ES-I3 (cell line): ENCODE measurements around the gene KIF5A.
A peak's percentile ranks its signal among the peaks of the same experiment; 100 is the strongest.

Source experiments
- H3K36me3 ChIP-seq: 2 replicates; pipeline ENCODE4 v1.6.1; 2013; ENCODE audit warnings: mild to moderate bottlenecking, low read length, control low read depth, moderate library complexity; ENCODE audit not compliant: insufficient read depth
- H3K4me1 ChIP-seq: 2 replicates; pipeline ENCODE4 v1.6.1; 2013; ENCODE audit warnings: mild to moderate bottlenecking, control low read depth, low read length; ENCODE audit not compliant: insufficient read depth
- H3K9ac ChIP-seq: 2 replicates; pipeline ENCODE4 v1.6.1; 2013; ENCODE audit warnings: low read depth, mild to moderate bottlenecking, low read length, moderate library complexity
- H3K9me3 ChIP-seq: 2 replicates; pipeline ENCODE4 v1.6.1; 2013; ENCODE audit warnings: mild to moderate bottlenecking, low read length, moderate library complexity; ENCODE audit not compliant: control insufficient read depth, insufficient read depth

The KIF5A gene

DNA sequence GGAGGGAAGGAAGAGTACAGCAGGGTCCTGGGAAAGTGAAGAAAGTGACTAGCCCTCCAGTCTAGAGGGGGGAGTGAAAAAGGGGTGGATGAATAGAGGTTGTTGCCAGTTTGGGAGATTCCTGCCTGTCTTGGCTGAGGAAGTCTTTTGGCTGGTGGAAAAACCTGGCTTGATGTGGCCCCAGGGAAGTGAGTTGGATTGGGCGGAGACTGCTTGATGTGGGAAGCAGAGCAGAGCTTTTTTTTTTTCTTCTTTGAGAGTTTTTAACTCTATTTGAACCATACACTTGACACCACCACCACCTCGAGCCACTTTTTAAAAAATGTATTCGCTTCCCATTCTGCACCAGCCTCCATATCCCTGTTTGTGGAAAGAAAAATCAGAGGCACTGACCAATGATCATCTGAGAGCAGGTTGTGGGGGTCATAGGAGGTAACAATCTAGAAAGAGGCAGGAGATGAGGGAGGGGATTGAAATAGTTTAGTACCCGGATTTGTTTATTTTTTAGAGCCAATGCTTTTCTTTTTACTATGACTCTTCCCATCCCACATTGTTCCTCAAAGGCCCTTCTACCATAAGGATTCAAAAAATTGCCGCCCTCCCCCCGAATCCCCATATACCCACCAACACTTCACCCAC lies 54.1 kb downstream of the KIF5A start:
- Histone ChIP-seq H3K9ac (peak overlapping the region; percentile 76), H3K9me3 (no peaks in the 10 kb centered on the region), H3K4me1 (0 out of 2 replicates have a peak, but pooled peaks cover 7% of the 10 kb centered on the region), H3K36me3 (peaks cover 6% of the 10 kb centered on the region; the same call in 1 of the 2 replicates)

DNA sequence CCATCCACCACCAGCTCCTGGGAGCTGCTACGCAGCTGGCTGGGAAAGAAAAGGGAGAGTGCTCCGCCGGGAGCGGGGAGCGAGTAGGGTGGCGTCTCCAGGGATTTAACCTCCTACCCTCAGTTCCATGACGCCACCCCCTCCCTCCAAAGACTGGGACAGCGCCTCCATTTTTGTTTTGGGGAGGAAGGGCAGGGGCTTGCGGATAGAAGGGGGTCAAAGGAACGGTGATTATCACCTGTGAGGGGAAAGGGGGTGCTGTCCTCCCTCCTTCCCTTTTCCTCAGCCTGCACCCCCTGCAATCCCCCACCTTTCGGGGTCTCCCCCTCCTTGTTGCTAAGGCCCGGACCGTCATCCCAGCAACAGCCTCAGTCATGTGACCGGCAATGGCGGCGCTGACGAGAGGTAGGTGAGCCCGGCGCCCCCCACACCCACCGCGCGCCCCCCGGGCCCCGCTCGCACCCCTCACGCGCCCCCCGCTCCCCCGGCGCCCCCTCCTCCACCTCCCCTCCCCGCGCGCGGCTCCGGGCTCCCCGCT lies 54.7 kb downstream of the KIF5A start, which contains the start of gene DTX3:
TSS of gene DTX3 (plus strand) at position 371 of the 538 bp plus-strand sequence. CDS start 1,694 bp downstream, outside the sequence.
- no peaks in the 10 kb centered on the region for H3K9me3 ChIP-seq
- peak within 1 kb of the TSS; percentile 76 for H3K9ac ChIP-seq
- H3K36me3 ChIP-seq, result peaks cover 6% of the 10 kb centered on the region; the same call in 1 of the 2 replicates
- 0 out of 2 replicates have a peak, but pooled peaks cover 9% of the 10 kb centered on the region for H3K4me1 ChIP-seq

DNA sequence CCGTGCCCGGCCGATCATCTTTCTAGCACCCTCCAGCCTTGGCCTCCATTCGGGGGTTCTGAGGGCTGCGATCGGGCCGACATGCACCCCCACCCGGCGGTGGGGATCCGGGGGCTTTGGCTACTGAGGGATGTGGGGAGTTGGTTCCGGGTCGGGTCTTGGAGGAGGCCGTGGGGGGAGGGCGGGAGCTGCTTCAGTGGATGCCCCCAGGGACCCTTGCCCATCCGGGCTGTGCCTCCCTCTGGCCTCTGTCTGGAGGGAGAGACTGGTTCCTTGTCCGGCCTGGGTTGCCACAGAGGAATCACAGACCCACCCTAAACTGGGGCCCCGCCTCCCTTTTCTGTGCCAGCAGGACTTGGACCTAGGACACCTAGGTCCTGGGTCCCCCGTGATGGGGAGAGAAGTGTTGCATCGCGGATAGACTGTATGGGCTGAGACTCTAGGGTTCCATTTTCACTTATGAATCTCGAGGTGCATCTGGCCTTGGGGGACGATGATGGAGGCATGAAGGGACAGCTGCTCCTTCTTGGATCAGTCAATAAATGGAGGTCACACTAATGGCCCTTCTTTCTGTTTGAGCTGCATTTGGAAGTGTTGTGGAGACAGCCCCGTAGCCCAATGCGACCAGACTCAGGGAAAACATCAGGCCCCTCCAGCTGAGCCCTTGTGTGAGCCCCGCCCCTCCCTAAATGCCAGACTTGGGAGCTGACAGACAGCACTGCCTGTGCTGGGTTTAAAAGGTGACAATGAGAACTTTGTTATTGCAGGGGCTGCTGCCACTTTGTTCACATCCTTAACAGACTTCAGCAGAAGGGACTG lies 55.4 kb downstream of the KIF5A start:
- Histone ChIP-seq H3K4me1 (0 out of 2 replicates have a peak, but pooled peaks cover 9% of the 10 kb centered on the region), H3K9ac (peak overlapping the region; percentile 63), H3K9me3 (no peaks in the 10 kb centered on the region), H3K36me3 (peaks cover 6% of the 10 kb centered on the region; the same call in 1 of the 2 replicates)

DNA sequence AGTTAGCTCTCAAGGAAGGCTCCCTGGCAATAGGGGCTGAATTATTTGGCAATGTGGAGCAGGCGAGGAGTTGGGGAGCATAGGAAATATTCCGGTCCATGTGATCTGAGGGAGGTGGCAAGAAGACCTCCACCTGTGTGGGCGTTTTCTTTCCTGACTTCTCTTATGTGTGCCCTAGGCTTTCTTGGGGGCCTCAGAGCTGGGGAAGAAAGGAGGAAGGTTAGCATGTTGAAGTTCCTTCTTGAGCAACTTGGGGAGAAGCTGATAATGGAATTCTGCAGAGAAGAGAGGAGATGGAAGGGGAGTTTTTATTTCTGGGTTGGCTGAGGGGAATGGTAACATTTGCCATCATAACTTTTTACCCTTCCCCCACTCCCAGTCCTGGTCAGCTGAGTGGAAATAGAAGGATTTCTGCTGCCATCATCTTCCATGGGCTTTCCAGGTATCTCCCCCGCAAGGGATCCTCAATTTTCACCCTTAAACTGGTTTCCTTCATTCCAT lies 56.0 kb downstream of the KIF5A start:
- Histone ChIP-seq H3K36me3 (peaks cover 6% of the 10 kb centered on the region; the same call in 1 of the 2 replicates), H3K9me3 (no peaks in the 10 kb centered on the region), H3K9ac (no peak overlapping the region), H3K4me1 (0 out of 2 replicates have a peak, but pooled peaks cover 9% of the 10 kb centered on the region)

DNA sequence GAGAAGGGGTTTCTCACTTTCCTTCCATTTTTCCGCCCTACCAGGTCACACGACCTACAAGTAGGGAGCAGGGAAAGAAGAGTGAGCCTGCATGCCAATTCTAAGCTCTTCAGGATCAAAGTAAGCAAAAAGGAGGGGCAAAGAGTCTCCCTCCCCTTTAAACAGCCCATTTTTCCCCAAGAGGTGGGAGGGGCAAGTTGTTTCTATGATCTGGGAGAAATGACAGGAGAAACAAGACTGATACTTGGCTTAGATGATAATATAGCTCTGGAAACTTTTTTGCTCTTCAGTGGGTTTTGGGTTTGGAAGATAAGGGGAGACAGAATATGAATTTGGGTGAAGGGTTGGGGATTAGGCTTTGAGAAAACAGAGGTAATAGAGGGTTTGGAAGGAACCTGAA lies 56.6 kb downstream of the KIF5A start:
- Histone ChIP-seq H3K9ac (no peak overlapping the region), H3K4me1 (0 out of 2 replicates have a peak, but pooled peaks cover 9% of the 10 kb centered on the region)

DNA sequence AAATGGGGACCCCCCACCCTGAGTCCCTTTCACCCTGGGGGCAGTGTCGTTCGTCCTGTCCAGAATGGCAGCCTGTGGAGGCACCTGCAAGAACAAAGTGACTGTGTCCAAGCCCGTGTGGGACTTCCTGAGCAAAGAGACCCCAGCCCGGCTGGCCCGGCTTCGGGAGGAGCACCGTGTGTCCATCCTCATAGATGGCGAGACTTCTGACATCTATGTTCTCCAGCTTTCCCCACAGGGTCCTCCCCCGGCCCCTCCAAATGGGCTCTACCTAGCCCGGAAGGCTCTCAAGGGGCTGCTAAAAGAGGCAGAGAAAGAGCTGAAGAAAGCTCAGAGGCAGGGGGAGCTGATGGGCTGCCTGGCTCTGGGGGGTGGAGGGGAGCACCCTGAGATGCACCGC lies 57.0 kb downstream of the KIF5A start:
- peaks cover 4% of the 10 kb centered on the region; the same call in 1 of the 2 replicates for H3K36me3 ChIP-seq
- H3K4me1 ChIP-seq, result 0 out of 2 replicates have a peak, but pooled peaks cover 9% of the 10 kb centered on the region
- no peak overlapping the region for H3K9ac ChIP-seq
- H3K9me3 ChIP-seq, result no peaks in the 10 kb centered on the region

More for the DNA sequence above, 56.6 kb downstream of the KIF5A start:
- Histone ChIP-seq H3K9me3 (no peaks in the 10 kb centered on the region), H3K36me3 (peaks cover 6% of the 10 kb centered on the region; the same call in 1 of the 2 replicates)

DNA sequence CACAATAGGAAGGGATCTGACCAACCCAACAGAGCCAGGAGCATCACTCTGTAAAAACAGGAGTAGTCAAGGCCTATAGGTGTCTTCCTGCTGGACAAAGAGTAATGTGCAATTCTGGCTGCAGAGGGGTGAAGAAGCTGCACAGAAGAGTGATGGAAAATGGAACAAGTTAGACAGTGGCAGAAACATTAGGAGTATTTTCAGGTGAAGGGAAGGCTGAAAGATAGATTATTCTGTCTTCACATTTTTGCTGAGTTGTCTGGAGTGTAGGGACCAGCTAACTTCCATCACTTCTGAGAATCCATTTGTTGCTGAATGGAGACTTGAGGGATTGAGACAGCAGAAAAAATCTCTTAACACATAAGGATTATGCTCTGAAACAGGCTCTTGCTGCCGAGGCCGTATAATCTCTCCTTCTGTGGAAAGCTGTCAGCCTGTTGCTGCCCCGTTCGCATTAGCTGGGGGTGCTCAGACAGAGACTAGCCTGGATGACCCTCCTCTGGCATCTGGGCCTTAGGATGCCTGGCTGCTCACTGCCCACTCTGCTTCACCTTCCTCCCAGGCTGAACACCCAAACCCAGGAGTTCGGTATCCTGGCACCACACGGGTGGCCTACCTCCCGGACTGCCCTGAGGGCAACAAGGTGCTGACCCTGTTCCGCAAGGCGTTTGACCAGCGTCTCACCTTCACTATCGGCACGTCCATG lies 58.3 kb downstream of the KIF5A start:
- peaks cover 13% of the 10 kb centered on the region; the same call in 1 of the 2 replicates for H3K4me1 ChIP-seq
- no peak overlapping the region for H3K9ac ChIP-seq
- H3K9me3 ChIP-seq, result no peaks in the 10 kb centered on the region
- H3K36me3 ChIP-seq, result no peaks in the 10 kb centered on the region

DNA sequence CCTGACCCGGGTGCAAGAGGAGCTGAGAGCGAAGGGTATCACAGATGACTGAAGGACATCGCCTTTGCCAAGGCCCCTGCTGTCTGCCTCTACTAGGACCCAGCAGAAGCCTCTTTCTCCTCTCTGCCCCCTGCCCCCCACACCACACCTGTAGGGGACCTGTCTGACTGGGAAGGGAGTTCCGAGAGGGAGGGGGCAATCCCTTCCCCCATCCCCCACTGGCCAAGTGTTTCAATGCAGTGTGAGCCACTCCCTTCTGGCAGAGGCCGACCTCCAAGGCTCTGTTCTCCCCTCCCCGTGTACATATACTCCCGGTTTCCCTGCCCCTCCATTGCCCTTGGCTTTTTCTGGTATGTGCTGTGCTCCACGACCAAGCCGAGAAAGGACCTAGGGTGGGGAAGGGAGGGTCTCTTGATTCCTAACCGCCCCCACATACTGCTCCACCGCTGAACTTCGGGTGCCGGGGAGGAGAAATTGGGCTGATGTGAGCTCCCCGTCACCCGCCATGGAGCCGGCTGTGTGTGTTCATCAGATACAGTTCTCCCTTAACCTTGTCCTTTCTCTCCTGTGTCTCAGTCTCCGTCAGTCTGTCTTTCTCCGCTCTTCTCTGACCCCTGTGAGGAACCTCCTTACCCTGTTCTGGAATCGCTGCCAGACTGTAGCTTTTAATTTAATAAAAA lies 59.4 kb downstream of the KIF5A start:
- Histone ChIP-seq H3K4me1 (peaks cover 10% of the 10 kb centered on the region; the same call in 1 of the 2 replicates), H3K9ac (peak overlapping the region; percentile 74; the same call in 1 of the 2 replicates), H3K9me3 (no peaks in the 10 kb centered on the region), H3K36me3 (no peaks in the 10 kb centered on the region)

DNA sequence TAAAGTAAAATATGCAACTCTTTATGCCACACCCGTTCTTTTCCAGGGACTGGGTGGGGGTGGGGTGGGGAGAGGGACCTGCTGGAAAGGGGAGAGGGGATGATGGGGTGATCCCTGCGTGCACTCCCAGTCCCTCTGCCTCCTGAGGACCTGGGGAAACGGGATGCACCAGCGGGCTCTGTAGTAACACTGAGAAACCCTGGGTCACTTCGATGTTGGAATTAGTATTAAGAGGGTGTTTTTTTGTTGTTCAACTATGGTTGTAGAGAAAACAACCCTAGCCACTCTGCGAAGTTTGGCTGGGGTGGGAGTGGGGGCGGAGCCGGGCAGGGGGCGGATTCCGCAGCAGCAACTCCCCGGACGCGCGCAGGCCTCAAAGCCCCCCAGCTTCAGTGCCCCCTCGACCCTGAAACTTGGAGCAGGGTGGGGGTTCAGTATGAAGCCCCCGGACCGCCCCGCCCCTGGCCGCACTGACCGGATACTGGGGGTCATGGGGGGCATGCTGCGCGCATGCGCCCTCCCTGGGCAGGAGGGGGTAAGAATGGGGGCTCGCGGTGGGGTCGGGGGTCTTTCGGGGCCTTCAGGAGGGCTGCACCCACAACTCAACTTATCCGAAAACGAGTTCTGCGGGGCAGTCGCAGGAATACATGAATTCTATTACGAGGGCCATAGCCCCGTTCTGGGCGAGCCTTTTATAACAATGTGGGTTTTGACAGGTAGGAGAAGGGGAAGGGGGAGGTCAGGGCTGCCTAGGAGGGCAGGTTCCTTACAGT lies 60.1 kb downstream of the KIF5A start:
- peaks cover 10% of the 10 kb centered on the region; the same call in 1 of the 2 replicates for H3K4me1 ChIP-seq

DNA sequence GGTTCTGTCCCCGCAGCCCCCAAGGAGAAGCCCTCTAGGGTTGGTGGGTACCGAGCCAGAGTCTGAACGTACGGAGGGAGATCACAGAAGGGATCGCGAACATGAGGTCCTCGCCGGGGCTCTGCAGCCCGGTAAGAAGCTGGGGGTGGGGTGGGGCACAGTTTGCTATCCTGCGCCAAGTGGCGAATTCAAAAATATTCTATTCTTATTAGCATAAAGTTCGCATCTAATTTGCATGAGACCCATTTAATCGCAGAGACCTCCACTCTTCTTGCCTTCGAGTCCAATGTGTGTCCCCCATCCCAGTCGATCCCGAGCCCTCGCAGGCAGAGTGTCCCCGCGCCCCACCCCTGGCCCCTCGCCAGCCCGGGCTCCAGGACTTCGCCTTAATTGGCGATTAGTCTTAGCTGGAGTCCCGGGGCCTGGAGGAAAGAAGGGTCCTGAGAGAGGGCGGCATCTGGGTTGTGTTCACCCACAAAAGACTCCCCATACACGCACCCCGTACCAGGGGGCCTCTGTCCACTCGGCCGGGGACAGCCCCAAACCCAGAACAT lies 60.8 kb downstream of the KIF5A start:
- Histone ChIP-seq H3K9ac (peak overlapping the region; percentile 74; the same call in 1 of the 2 replicates), H3K9me3 (no peaks in the 10 kb centered on the region), H3K36me3 (no peaks in the 10 kb centered on the region), H3K4me1 (peaks cover 10% of the 10 kb centered on the region; the same call in 1 of the 2 replicates)

More for the DNA sequence above, 60.1 kb downstream of the KIF5A start:
- peak overlapping the region; percentile 74; the same call in 1 of the 2 replicates for H3K9ac ChIP-seq
- H3K9me3 ChIP-seq, result no peaks in the 10 kb centered on the region
- H3K36me3 ChIP-seq, result no peaks in the 10 kb centered on the region

DNA sequence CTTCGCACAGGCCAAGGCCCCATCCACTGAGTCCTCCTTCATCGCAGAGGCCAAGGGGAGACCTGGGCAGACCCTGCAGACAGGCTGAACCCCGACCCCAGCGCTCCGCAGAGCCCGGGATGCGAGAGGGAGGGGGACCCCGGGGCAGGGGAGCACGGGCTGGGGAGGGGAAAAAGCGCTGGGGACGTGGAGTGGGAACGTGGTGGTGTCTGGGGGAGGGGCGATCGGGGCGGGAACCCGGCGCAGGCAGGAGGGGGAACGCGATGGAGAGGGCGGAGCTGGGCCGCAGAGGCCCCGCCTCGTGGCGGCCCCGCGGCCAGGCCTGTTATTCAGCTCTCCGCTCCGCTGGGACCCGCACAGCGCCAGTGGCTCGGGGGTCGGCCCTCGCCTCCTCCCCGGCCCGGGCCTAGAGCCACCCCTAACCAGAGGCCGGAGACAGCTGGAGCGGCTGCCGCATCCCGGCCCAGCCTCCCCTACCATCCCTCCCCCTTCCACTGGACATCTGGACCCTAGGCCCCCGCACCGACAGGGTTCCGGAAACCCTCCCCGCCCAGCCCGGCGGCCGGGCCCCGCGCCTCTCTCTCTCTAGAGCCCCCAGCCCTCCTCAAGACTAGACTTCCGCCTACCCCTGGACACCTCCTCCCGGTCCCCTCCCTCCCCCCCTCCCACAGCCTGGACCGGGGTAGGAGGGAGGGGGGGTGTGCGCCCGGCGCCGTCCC lies 61.4 kb downstream of the KIF5A start, which contains the start of gene ARHGEF25:
TSS of gene ARHGEF25 (plus strand) at position 328 of the 719 bp plus-strand sequence. CDS start 460 bp downstream, outside the sequence.
- H3K36me3 ChIP-seq, result no peaks in the 10 kb centered on the region
- H3K9me3 ChIP-seq, result no peaks in the 10 kb centered on the region
- peak within 1 kb of the TSS; percentile 74; the same call in 1 of the 2 replicates for H3K9ac ChIP-seq
- peaks cover 10% of the 10 kb centered on the region; the same call in 1 of the 2 replicates for H3K4me1 ChIP-seq
